Measurements from ENCODE around the gene VPS8.

Gene VPS8

DNA sequence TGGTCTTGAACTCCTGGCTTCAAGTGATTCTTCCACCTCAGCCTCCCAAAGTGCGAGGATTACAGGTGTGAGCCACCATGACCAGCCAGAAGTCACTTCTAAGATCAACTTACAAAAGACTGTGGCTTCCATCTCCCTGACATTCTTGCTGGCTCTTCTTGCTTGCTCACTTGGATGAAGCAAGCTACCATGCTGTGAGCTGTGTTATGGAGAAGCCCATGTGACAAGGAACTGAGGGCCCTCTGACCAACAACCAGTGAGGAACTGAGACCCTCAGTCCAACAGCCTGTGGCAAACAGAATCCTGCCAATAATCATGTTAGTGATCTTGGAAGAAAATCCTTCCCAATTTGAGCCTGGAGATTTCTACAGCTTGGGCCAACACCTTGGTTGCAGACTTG lies 7.2 kb upstream of the VPS8 start:
- in situ Hi-C loops (cut with MboI; ENCODE audit: low pct_unique_long_range_greater_than_20kb, low sequenced_read_pairs, unreplicated experiment): no loop called here
- TF ChIP-seq, protein P1, sequence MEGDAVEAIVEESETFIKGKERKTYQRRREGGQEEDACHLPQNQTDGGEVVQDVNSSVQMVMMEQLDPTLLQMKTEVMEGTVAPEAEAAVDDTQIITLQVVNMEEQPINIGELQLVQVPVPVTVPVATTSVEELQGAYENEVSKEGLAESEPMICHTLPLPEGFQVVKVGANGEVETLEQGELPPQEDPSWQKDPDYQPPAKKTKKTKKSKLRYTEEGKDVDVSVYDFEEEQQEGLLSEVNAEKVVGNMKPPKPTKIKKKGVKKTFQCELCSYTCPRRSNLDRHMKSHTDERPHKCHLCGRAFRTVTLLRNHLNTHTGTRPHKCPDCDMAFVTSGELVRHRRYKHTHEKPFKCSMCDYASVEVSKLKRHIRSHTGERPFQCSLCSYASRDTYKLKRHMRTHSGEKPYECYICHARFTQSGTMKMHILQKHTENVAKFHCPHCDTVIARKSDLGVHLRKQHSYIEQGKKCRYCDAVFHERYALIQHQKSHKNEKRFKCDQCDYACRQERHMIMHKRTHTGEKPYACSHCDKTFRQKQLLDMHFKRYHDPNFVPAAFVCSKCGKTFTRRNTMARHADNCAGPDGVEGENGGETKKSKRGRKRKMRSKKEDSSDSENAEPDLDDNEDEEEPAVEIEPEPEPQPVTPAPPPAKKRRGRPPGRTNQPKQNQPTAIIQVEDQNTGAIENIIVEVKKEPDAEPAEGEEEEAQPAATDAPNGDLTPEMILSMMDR (IDR thresholded peaks at IDR 0.05; ENCODE audit: extremely low read depth, insufficient read depth, missing control alignments): no peak
- DNase-seq (ENCODE audit: low spot score): no peak

DNA sequence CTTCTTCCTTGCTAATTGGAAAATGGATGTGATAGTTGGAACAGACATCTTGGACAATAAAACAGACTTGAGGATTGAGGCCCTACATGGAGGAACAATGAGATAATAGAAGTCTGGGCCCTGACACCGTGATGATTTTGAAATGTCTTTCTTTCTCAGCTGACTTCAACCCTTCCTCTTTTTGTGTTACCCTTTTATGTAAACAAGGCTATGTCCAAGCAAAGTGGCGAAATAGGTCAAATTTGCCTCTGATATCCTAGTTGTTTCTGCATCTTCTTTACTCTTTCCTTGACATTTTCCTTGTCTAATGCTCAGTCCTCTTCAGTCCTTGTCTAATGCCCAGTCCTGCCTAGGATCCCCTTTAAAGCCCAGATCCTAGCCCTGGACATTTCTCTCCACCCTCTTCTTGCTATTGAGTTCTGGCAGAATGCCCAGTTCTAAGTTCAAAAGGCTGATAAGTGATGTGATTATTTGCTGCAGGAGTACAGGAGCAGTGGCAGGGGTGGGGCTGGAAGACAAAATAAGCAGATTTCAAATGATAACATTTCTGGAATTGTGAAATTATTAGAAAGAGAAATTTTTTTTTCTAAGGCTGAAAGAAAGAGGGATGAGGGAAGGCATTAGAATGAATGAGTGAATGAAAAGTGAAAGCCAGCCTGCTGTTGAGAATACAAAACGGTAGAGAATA lies 6.5 kb upstream of the VPS8 start:
- in situ Hi-C loops (cut with MboI; ENCODE audit: low pct_unique_long_range_greater_than_20kb, low sequenced_read_pairs, unreplicated experiment): no loop called here
- TF ChIP-seq, protein P1 (IDR thresholded peaks at IDR 0.05; ENCODE audit: extremely low read depth, insufficient read depth, missing control alignments): no peak
- DNase-seq (ENCODE audit: low spot score): no peak

GRCh38 chr3:184806567-184807271 lies 5.2 kb upstream of the VPS8 start:
- TF ChIP-seq, protein P1 (IDR thresholded peaks at IDR 0.05; ENCODE audit: extremely low read depth, insufficient read depth, missing control alignments): no peak
- no peak for DNase-seq (ENCODE audit: low spot score)

GRCh38 chr3:184807549-184807948 lies 4.4 kb upstream of the VPS8 start:
- in situ Hi-C loops (cut with MboI; ENCODE audit: low pct_unique_long_range_greater_than_20kb, low sequenced_read_pairs, unreplicated experiment): no loop called here
- DNase-seq (ENCODE audit: low spot score): no peak

More at GRCh38 chr3:184806567-184807271, 5.2 kb upstream of the VPS8 start:
- in situ Hi-C loops (cut with MboI; ENCODE audit: low pct_unique_long_range_greater_than_20kb, low sequenced_read_pairs, unreplicated experiment): no loop called here

GRCh38 chr3:184808021-184808420 lies 3.9 kb upstream of the VPS8 start:
- in situ Hi-C loops (cut with MboI; ENCODE audit: low pct_unique_long_range_greater_than_20kb, low sequenced_read_pairs, unreplicated experiment): no loop called here
- TF ChIP-seq, protein P1 (IDR thresholded peaks at IDR 0.05; ENCODE audit: extremely low read depth, insufficient read depth, missing control alignments): no peak
- DNase-seq (ENCODE audit: low spot score): no peak

More at GRCh38 chr3:184807549-184807948, 4.4 kb upstream of the VPS8 start:
- TF ChIP-seq, protein P1 (IDR thresholded peaks at IDR 0.05; ENCODE audit: extremely low read depth, insufficient read depth, missing control alignments): no peak

DNA sequence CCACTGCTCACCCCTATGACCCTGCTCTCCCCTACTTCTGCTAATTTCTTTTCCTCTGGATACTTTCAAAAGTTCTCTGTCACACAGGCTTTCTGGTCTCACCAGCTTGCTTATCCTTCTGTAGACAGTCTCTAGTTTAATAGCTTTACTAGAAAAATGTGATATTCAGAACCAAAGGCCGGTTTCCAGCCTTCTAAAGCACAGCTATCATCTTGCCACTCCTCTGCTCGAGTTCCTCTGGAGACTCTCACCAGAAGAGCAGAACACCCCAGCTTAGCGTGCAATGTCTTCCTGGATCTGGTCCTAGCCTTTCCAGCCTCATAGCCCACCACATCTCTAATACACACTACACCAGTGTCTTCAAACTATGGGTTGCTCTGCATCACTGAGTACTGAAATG lies 1.8 kb upstream of the VPS8 start:
- no peak for DNase-seq (ENCODE audit: low spot score)
- in situ Hi-C loops (cut with MboI; ENCODE audit: low pct_unique_long_range_greater_than_20kb, low sequenced_read_pairs, unreplicated experiment): no loop called here
- TF ChIP-seq, protein P1 (IDR thresholded peaks at IDR 0.05; ENCODE audit: extremely low read depth, insufficient read depth, missing control alignments): no peak
